HEK293 (cell line): ENCODE results near the gene WASF3.

Experiments used
- CTCF ChIA-PET: fragments of 350-600 bp; formaldehyde crosslinking; extraction: SDS; loops from one replicate; lab custom pipeline; 2021; ENCODE audit warnings: antibody characterized with exemption; lab: Yijun Ruan, JAX
- POLR2A ChIA-PET: fragments of 300-600 bp; formaldehyde crosslinking; extraction: SDS; loops from one replicate; lab custom pipeline; 2020; ENCODE audit warnings: antibody characterized with exemption, inconsistent platforms; lab: Yijun Ruan, JAX
- H3K27ac ChIP-seq: fragments of 200-500 bp; sonication (Bioruptor generic); 2 replicates; pipeline ENCODE4 v1.5.1; 2014; ENCODE audit warnings: low read depth, low read length, control low read depth, inconsistent platforms; ENCODE audit errors: extremely low read depth
- H3K36me3 ChIP-seq, 2 experiments: fragments of 200-500 bp in 1 of 2; sonication (Bioruptor generic) in 1 of 2; 1 replicate in 1 of 2; 2 replicates in 1 of 2; pipeline ENCODE4 v1.5.1; 2014 to 2017; ENCODE audit warnings: inconsistent platforms in 2 of 2, low read length in 2 of 2; ENCODE audit not compliant: control insufficient read depth in 2 of 2, insufficient read depth in 1 of 2
- H3K4me1 ChIP-seq: fragments of 200-500 bp; sonication (Bioruptor generic); 2 replicates; pipeline ENCODE4 v1.5.1; 2014; ENCODE audit warnings: mild to moderate bottlenecking, low read length, inconsistent platforms; ENCODE audit not compliant: control insufficient read depth, insufficient read depth
- H3K4me3 ChIP-seq: 2 replicates; pipeline ENCODE4 v1.5.1; 2011; ENCODE audit warnings: low read depth, mild to moderate bottlenecking, control low read depth, low read length, moderate library complexity
- H3K9me3 ChIP-seq: fragments of 200-500 bp; sonication (Bioruptor generic); 2 replicates; pipeline ENCODE4 v1.5.1; 2014; ENCODE audit warnings: low read depth, low read length, inconsistent platforms; ENCODE audit not compliant: control insufficient read depth, insufficient read depth
- EGR2 ChIP-seq: fragments of 450-650 bp; formaldehyde crosslinking; IDR thresholded peaks from 2 replicates; pipeline ENCODE4 v1.5.1; 2016; ENCODE audit warnings: low read depth, missing biosample characterization, missing genetic modification characterization
- GLIS1 ChIP-seq: fragments of 450-650 bp; formaldehyde crosslinking; IDR thresholded peaks from 2 replicates; pipeline ENCODE4 v1.5.1; 2016; ENCODE audit warnings: missing biosample characterization, missing genetic modification characterization
- HIC1 ChIP-seq: fragments of 450-650 bp; formaldehyde crosslinking; IDR thresholded peaks from 2 replicates; pipeline ENCODE4 v1.5.1; 2016; ENCODE audit warnings: missing biosample characterization, missing genetic modification characterization
- HOXC10 ChIP-seq: sonication (generic); formaldehyde crosslinking; IDR thresholded peaks from 2 replicates; pipeline ENCODE4 v1.8.1; 2023; ENCODE audit warnings: mild to moderate bottlenecking, missing genetic modification reagents
- IKZF3 ChIP-seq: fragments of 450-650 bp; IDR thresholded peaks from 2 replicates; pipeline ENCODE4 v1.5.0; 2018; ENCODE audit warnings: missing biosample characterization, mild to moderate bottlenecking, missing genetic modification characterization, moderate library complexity
- OSR2 ChIP-seq: fragments of 450-650 bp; formaldehyde crosslinking; IDR thresholded peaks from 2 replicates; pipeline ENCODE4 v1.5.1; 2016; ENCODE audit warnings: missing biosample characterization, missing genetic modification characterization
- PATZ1 ChIP-seq: fragments of 450-650 bp; formaldehyde crosslinking; IDR thresholded peaks from 2 replicates; pipeline ENCODE4 v1.5.1; 2016; ENCODE audit warnings: missing biosample characterization, missing genetic modification characterization
- PBX3 ChIP-seq: sonication (generic); formaldehyde crosslinking; IDR thresholded peaks from 2 replicates; pipeline ENCODE4 v1.8.1; 2022; ENCODE audit warnings: mild to moderate bottlenecking, moderate library complexity, missing genetic modification reagents
- PRDM10 ChIP-seq: fragments of 450-650 bp; formaldehyde crosslinking; IDR thresholded peaks from 2 replicates; pipeline ENCODE4 v1.5.1; 2016; ENCODE audit warnings: missing biosample characterization, missing genetic modification characterization
- SP2 ChIP-seq: fragments of 450-650 bp; formaldehyde crosslinking; IDR thresholded peaks from 2 replicates; pipeline ENCODE4 v1.5.1; 2016; ENCODE audit warnings: missing biosample characterization, missing genetic modification characterization
- ZBTB1 ChIP-seq: fragments of 450-650 bp; formaldehyde crosslinking; IDR thresholded peaks from 2 replicates; pipeline ENCODE4 v1.5.1; 2016; ENCODE audit warnings: missing biosample characterization, missing genetic modification characterization
- ZBTB48 ChIP-seq: fragments of 450-650 bp; formaldehyde crosslinking; IDR thresholded peaks from 2 replicates; pipeline ENCODE4 v1.5.1; 2016; ENCODE audit warnings: missing biosample characterization, missing genetic modification characterization
- ZFP69B ChIP-seq: fragments of 450-650 bp; formaldehyde crosslinking; IDR thresholded peaks from 2 replicates; pipeline ENCODE4 v1.5.1; 2016; ENCODE audit warnings: missing biosample characterization, missing genetic modification characterization
- ZIC2 ChIP-seq: fragments of 450-650 bp; formaldehyde crosslinking; IDR thresholded peaks from 2 replicates; pipeline ENCODE4 v1.5.1; 2016; ENCODE audit warnings: missing biosample characterization, missing genetic modification characterization
- ZNF16 ChIP-seq: fragments of 450-650 bp; formaldehyde crosslinking; IDR thresholded peaks from 2 replicates; pipeline ENCODE4 v1.5.1; 2016; ENCODE audit warnings: low read depth, missing biosample characterization, missing genetic modification characterization
- ZNF24 ChIP-seq: fragments of 450-650 bp; formaldehyde crosslinking; IDR thresholded peaks from 2 replicates; pipeline ENCODE4 v1.5.1; 2016; ENCODE audit warnings: missing biosample characterization, missing genetic modification characterization
- ZNF26 ChIP-seq: fragments of 450-650 bp; formaldehyde crosslinking; IDR thresholded peaks from 2 replicates; pipeline ENCODE4 v1.5.1; 2016; ENCODE audit warnings: missing biosample characterization, missing genetic modification characterization
- ZNF335 ChIP-seq: fragments of 450-650 bp; formaldehyde crosslinking; conservative IDR thresholded peaks from 2 replicates; pipeline ENCODE4 v1.5.1; 2016; ENCODE audit warnings: missing biosample characterization, missing genetic modification characterization
- ZNF426 ChIP-seq: fragments of 450-650 bp; formaldehyde crosslinking; IDR thresholded peaks from 2 replicates; pipeline ENCODE4 v1.5.1; 2017; ENCODE audit warnings: missing biosample characterization, missing genetic modification characterization, mild to moderate bottlenecking, inconsistent platforms, moderate library complexity
- ZNF548 ChIP-seq: fragments of 450-650 bp; formaldehyde crosslinking; IDR thresholded peaks from 2 replicates; pipeline ENCODE4 v1.5.1; 2016; ENCODE audit warnings: missing biosample characterization, missing genetic modification characterization
- ZNF560 ChIP-seq: fragments of 450-650 bp; formaldehyde crosslinking; IDR thresholded peaks from 2 replicates; pipeline ENCODE4 v1.5.1; 2017; ENCODE audit warnings: missing biosample characterization, missing genetic modification characterization, borderline replicate concordance
- ZNF629 ChIP-seq: fragments of 450-650 bp; formaldehyde crosslinking; IDR thresholded peaks from 2 replicates; pipeline ENCODE4 v1.5.1; 2017; ENCODE audit warnings: missing biosample characterization, missing genetic modification characterization
- ZNF776 ChIP-seq: fragments of 450-650 bp; formaldehyde crosslinking; IDR thresholded peaks from 2 replicates; pipeline ENCODE4 v1.5.0; 2017; ENCODE audit warnings: missing biosample characterization, missing genetic modification characterization, borderline replicate concordance
- ZNF777 ChIP-seq: fragments of 450-650 bp; formaldehyde crosslinking; IDR thresholded peaks from 2 replicates; pipeline ENCODE4 v1.5.1; 2017; ENCODE audit warnings: missing biosample characterization, missing genetic modification characterization, borderline replicate concordance
- ZNF791 ChIP-seq: fragments of 450-650 bp; formaldehyde crosslinking; IDR thresholded peaks from 2 replicates; pipeline ENCODE4 v1.5.1; 2016; ENCODE audit warnings: missing biosample characterization, missing genetic modification characterization
- ZSCAN4 ChIP-seq: fragments of 450-650 bp; formaldehyde crosslinking; IDR thresholded peaks from 2 replicates; pipeline ENCODE4 v1.5.1; 2017; ENCODE audit warnings: missing biosample characterization, missing genetic modification characterization

WASF3 gene

GRCh38 chr13:26557393-26558073, at the start of gene WASF3:
Gene WASF3 (plus strand): TSS chr13:26557683. CDS start chr13:26642271, 84,588 bp downstream.
- Histone ChIP-seq H3K9me3 (no peaks in the 10 kb centered on the region), H3K27ac (peak within 1 kb of the TSS; percentile 64; the same call in 1 of the 2 replicates)
- POLR2A ChIA-PET = no interaction called here
- TF ChIP-seq ZSCAN4 (no peak), ZNF548 (tag by site-specific recombination) (no peak), ZNF777 (tag by site-specific recombination) (no peak), EGR2 (peak; percentile 82), ZNF335 (no peak; the same call in 1 of the 2 replicates), ZNF791 (tag by site-specific recombination) (no peak), GLIS1 (peak; percentile 68; the same call in 1 of the 2 replicates), ZIC2 (tag by site-specific recombination) (peak; percentile 36; the same call in 1 of the 2 replicates), ZNF16 (tag by site-specific recombination) (no peak), PRDM10 (no peak; the same call in 1 of the 2 replicates), SP2 (tag by site-specific recombination) (peak; percentile 94), ZNF776 (tag by site-specific recombination) (no peak), HOXC10 (CRISPR knock-in tag) (no peak), ZNF426 (tag by site-specific recombination) (no peak), PBX3 (CRISPR knock-in tag) (peak; percentile 95), OSR2 (no peak), ZFP69B (tag by site-specific recombination) (no peak), HIC1 (no peak), ZNF629 (tag by site-specific recombination) (no peak), ZBTB48 (no peak), ZNF560 (no peak), ZBTB1 (tag by site-specific recombination) (no peak), IKZF3 (tag by site-specific recombination) (no peak), PATZ1 (tag by site-specific recombination) (peak; percentile 88), ZNF26 (tag by site-specific recombination) (no peak), ZNF24 (no peak)

More at GRCh38 chr13:26557393-26558073, at the start of gene WASF3:
- Histone ChIP-seq H3K36me3 (no peaks in the 10 kb centered on the region), H3K4me3 (peak within 1 kb of the TSS; percentile 64), H3K4me1 (peaks cover 6% of the 10 kb centered on the region; the same call in 1 of the 2 replicates)
- CTCF ChIA-PET = interaction anchor here (0.6 to 0.7 kb wide), 3 partner anchors 42 to 681 kb away, joined by 3 to 4 read pairs (median 4); no protein-coding TSS in a partner anchor
